SK-N-SH treated with all-trans-retinoic acid at 6 μM for 48 hours (cell line): Measurements from ENCODE around the gene FCF1.

Experiments used
- ATAC-seq: fragments of 200-7000 bp; cut with Tn5 transposase; 3 replicates; pipeline ENCODE4 v1.9.1; 2020; ENCODE audit warnings: mild to moderate bottlenecking, moderate library complexity
- ARNTL ChIP-seq: fragments of 450-650 bp; formaldehyde crosslinking; IDR thresholded peaks from 2 replicates; pipeline ENCODE4 v1.5.0; 2020; ENCODE audit warnings: low read depth, mild to moderate bottlenecking, moderate library complexity, borderline replicate concordance
- BACH2 ChIP-seq: fragments of 250-450 bp; sonication (Bioruptor Pico); IDR thresholded peaks from 2 replicates; pipeline ENCODE4 v1.9.0; 2021; ENCODE audit warnings: mild to moderate bottlenecking, borderline replicate concordance
- CSDC2 ChIP-seq: fragments of 250-450 bp; sonication (Bioruptor Pico); IDR thresholded peaks from 2 replicates; pipeline ENCODE4 v1.5.0; 2020; ENCODE audit warnings: mild to moderate bottlenecking, moderate library complexity
- CSRNP3 ChIP-seq: fragments of 250-450 bp; sonication (Bioruptor Pico); IDR thresholded peaks from 2 replicates; pipeline ENCODE4 v1.5.1; 2021; ENCODE audit warnings: mild to moderate bottlenecking, moderate library complexity
- ESRRG ChIP-seq: fragments of 250-450 bp; sonication (Bioruptor Pico); IDR thresholded peaks from 2 replicates; pipeline ENCODE4 v1.6.1; 2021; ENCODE audit warnings: mild to moderate bottlenecking
- GLIS3 ChIP-seq: fragments of 250-450 bp; sonication (Bioruptor Pico); IDR thresholded peaks from 2 replicates; pipeline ENCODE4 v1.5.0; 2020; ENCODE audit warnings: mild to moderate bottlenecking, moderate library complexity
- ISL1 ChIP-seq: fragments of 250-450 bp; sonication (Bioruptor Pico); IDR thresholded peaks from 2 replicates; pipeline ENCODE4 v2.1.2; 2022; ENCODE audit warnings: mild to moderate bottlenecking, moderate library complexity
- OSR1 ChIP-seq: fragments of 250-450 bp; sonication (Bioruptor Pico); IDR thresholded peaks from 2 replicates; pipeline ENCODE4 v1.8.0; 2022; ENCODE audit warnings: moderate library complexity, mild to moderate bottlenecking, inconsistent platforms
- PATZ1 ChIP-seq: fragments of 250-450 bp; sonication (Bioruptor Pico); IDR thresholded peaks from 2 replicates; pipeline ENCODE4 v1.8.0; 2020; ENCODE audit warnings: mild to moderate bottlenecking, moderate library complexity, borderline replicate concordance
- PPARA ChIP-seq: fragments of 250-450 bp; sonication (Bioruptor Pico); IDR thresholded peaks from 2 replicates; pipeline ENCODE4 v1.5.0; 2020; ENCODE audit warnings: mild to moderate bottlenecking, borderline replicate concordance
- RARB ChIP-seq: fragments of 250-450 bp; sonication (Bioruptor Pico); IDR thresholded peaks from 2 replicates; pipeline ENCODE4 v1.8.0; 2021; ENCODE audit warnings: mild to moderate bottlenecking, moderate library complexity
- SNAI2 ChIP-seq: fragments of 250-450 bp; sonication (Bioruptor Pico); IDR thresholded peaks from 2 replicates; pipeline ENCODE4 v1.5.0; 2020; ENCODE audit warnings: mild to moderate bottlenecking, moderate library complexity
- TCF4 ChIP-seq: fragments of 250-450 bp; sonication (Bioruptor Pico); IDR thresholded peaks from 2 replicates; pipeline ENCODE4 v1.8.0; 2021; ENCODE audit warnings: mild to moderate bottlenecking, moderate library complexity, borderline replicate concordance
- TOX ChIP-seq: fragments of 250-450 bp; sonication (Bioruptor Pico); IDR thresholded peaks from 2 replicates; pipeline ENCODE4 v1.8.0; 2021; ENCODE audit warnings: mild to moderate bottlenecking, moderate library complexity, borderline replicate concordance
- TSHZ2 ChIP-seq: fragments of 250-450 bp; sonication (Bioruptor Pico); IDR thresholded peaks from 2 replicates; pipeline ENCODE4 v1.5.0; 2020; ENCODE audit warnings: mild to moderate bottlenecking, moderate library complexity
- ZC3H10 ChIP-seq: fragments of 250-450 bp; sonication (Bioruptor Pico); IDR thresholded peaks from 2 replicates; pipeline ENCODE4 v1.5.1; 2021; ENCODE audit warnings: mild to moderate bottlenecking, moderate library complexity
- ZFP3 ChIP-seq: fragments of 250-450 bp; sonication (Bioruptor Pico); IDR thresholded peaks from 2 replicates; pipeline ENCODE4 v1.5.0; 2020; ENCODE audit warnings: mild to moderate bottlenecking, moderate library complexity
- ZNF565 ChIP-seq: fragments of 450-650 bp; formaldehyde crosslinking; conservative IDR thresholded peaks from 2 replicates; pipeline ENCODE4 v1.5.0; 2020; ENCODE audit warnings: low read depth, mild to moderate bottlenecking, moderate library complexity
- ZNF8 ChIP-seq: fragments of 450-650 bp; formaldehyde crosslinking; IDR thresholded peaks from 2 replicates; pipeline ENCODE4 v1.5.0; 2020; ENCODE audit warnings: mild to moderate bottlenecking, moderate library complexity
- TF ChIP-seq, protein P1 (sequence below): fragments of 250-450 bp; sonication (Bioruptor Pico); IDR thresholded peaks from 2 replicates; pipeline ENCODE4 v1.5.1; 2020; ENCODE audit warnings: low read depth, mild to moderate bottlenecking, moderate library complexity
- TF ChIP-seq, protein P2 (sequence below): fragments of 250-450 bp; sonication (Bioruptor Pico); IDR thresholded peaks from 2 replicates; pipeline ENCODE4 v1.8.0; 2021; ENCODE audit warnings: low read depth, mild to moderate bottlenecking, moderate library complexity, borderline replicate concordance

FCF1 gene

DNA sequence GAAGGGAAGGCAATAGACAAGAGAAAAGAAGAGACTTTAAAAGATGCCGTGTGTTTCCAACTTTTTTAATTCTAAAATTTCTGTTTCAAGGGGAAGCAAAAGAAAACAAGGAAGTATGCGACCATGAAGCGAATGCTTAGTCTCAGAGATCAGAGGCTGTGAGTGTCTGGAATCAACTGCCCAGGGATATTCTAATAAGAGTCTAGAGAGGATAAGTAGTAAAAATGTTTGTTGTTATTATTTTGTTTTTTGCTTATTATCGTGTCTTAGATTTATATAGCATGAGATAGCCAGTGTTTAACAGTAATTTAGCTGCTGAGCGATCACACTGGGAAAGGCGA, 421 bp downstream of the FCF1 start:
- ATAC-seq = peak; percentile 7; the same call in 2 of the 3 replicates
- no peak for TF ChIP-seq ISL1
- TF ChIP-seq ARNTL (CRISPR knock-in tag) = no peak
- no peak for TF ChIP-seq OSR1 (CRISPR knock-in tag)
- TF ChIP-seq CSRNP3 (CRISPR knock-in tag) = no peak
- TF ChIP-seq CSDC2 (CRISPR knock-in tag) = no peak
- TF ChIP-seq GLIS3 (CRISPR knock-in tag) = no peak
- no peak for TF ChIP-seq BACH2 (CRISPR knock-in tag)
- TF ChIP-seq, protein P1, sequence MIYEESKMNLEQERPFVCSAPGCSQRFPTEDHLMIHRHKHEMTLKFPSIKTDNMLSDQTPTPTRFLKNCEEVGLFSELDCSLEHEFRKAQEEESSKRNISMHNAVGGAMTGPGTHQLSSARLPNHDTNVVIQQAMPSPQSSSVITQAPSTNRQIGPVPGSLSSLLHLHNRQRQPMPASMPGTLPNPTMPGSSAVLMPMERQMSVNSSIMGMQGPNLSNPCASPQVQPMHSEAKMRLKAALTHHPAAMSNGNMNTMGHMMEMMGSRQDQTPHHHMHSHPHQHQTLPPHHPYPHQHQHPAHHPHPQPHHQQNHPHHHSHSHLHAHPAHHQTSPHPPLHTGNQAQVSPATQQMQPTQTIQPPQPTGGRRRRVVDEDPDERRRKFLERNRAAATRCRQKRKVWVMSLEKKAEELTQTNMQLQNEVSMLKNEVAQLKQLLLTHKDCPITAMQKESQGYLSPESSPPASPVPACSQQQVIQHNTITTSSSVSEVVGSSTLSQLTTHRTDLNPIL (CRISPR knock-in tag) = no peak
- TF ChIP-seq TSHZ2 (CRISPR knock-in tag) = no peak
- TF ChIP-seq ESRRG = no peak
- no peak for TF ChIP-seq PATZ1
- TF ChIP-seq TCF4 (CRISPR knock-in tag) = no peak
- TF ChIP-seq SNAI2 = no peak
- no peak for TF ChIP-seq PPARA
- no peak for TF ChIP-seq TOX (CRISPR knock-in tag)
- TF ChIP-seq, protein P2, sequence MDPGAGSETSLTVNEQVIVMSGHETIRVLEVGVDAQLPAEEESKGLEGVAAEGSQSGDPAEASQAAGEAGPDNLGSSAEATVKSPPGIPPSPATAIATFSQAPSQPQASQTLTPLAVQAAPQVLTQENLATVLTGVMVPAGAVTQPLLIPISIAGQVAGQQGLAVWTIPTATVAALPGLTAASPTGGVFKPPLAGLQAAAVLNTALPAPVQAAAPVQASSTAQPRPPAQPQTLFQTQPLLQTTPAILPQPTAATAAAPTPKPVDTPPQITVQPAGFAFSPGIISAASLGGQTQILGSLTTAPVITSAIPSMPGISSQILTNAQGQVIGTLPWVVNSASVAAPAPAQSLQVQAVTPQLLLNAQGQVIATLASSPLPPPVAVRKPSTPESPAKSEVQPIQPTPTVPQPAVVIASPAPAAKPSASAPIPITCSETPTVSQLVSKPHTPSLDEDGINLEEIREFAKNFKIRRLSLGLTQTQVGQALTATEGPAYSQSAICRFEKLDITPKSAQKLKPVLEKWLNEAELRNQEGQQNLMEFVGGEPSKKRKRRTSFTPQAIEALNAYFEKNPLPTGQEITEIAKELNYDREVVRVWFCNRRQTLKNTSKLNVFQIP (CRISPR knock-in tag) = no peak
- TF ChIP-seq ZNF565 (CRISPR knock-in tag) = no peak
- no peak for TF ChIP-seq ZC3H10
- no peak for TF ChIP-seq RARB
- TF ChIP-seq ZFP3 = no peak

GRCh38 chr14:74720526-74720925, 7.6 kb downstream of the FCF1 start:
- no peak for TF ChIP-seq ZFP3
- TF ChIP-seq, protein P2 (CRISPR knock-in tag) = no peak
- no peak for TF ChIP-seq SNAI2
- TF ChIP-seq ZC3H10 = no peak
- TF ChIP-seq TCF4 (CRISPR knock-in tag) = no peak
- TF ChIP-seq RARB = no peak
- TF ChIP-seq ZNF8 (CRISPR knock-in tag) = no peak
- no peak for TF ChIP-seq PPARA
- TF ChIP-seq ISL1 = no peak
- no peak for TF ChIP-seq ZNF565 (CRISPR knock-in tag)
- no peak for TF ChIP-seq OSR1 (CRISPR knock-in tag)
- TF ChIP-seq ARNTL (CRISPR knock-in tag) = no peak
- TF ChIP-seq CSDC2 (CRISPR knock-in tag) = no peak
- ATAC-seq = peak; percentile 24; the same call in 1 of the 3 replicates
